HG02981 (cell line): ENCODE data around the gene LRRC4.

Source experiments
- ATAC-seq: cut with Tn5 transposase; IDR thresholded peaks from one replicate; pipeline ENCODE4 v1.9.1; 2021; ENCODE audit warnings: mild to moderate bottlenecking, moderate library complexity; ENCODE audit not compliant: unreplicated experiment

LRRC4 gene

DNA sequence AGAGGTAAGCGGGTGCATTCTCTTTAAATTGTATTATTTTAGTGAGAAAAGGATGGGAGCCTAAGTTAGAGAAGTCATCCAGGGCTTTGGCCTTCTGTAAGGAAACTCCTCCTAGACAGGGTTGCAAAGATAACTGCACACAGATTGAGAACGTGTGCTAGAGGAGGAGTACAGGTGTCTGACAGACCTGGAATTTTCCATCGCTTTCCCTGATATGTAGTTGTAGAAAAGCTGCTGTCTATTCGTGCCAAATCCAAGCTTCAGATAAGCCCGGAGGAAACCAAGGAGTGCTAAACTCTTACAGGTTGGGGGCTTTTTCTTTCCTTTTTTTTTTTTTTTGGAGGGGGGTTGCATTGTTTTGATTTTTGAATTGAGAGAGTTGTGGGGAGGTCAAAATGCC lies 23.1 kb downstream of the LRRC4 start:
- no peak for ATAC-seq

DNA sequence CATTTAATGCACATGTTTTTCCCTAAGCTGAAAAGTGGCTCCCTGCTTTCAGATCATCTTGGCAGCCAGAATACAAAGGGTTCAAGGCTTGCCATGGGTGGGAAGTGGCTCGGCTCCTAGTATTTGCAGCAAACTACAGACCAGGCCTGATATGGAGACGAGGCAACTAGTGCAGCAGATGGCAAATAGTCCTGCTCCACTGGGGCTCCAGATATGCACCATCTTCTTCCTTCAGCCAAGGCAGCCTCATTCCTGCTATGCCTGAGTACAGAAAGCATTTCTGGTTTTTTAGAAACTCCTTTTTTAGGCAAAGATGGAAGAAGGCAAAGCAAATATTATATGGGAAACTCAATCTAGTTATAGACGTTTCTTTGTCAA lies 23.9 kb downstream of the LRRC4 start:
- no peak for ATAC-seq

DNA sequence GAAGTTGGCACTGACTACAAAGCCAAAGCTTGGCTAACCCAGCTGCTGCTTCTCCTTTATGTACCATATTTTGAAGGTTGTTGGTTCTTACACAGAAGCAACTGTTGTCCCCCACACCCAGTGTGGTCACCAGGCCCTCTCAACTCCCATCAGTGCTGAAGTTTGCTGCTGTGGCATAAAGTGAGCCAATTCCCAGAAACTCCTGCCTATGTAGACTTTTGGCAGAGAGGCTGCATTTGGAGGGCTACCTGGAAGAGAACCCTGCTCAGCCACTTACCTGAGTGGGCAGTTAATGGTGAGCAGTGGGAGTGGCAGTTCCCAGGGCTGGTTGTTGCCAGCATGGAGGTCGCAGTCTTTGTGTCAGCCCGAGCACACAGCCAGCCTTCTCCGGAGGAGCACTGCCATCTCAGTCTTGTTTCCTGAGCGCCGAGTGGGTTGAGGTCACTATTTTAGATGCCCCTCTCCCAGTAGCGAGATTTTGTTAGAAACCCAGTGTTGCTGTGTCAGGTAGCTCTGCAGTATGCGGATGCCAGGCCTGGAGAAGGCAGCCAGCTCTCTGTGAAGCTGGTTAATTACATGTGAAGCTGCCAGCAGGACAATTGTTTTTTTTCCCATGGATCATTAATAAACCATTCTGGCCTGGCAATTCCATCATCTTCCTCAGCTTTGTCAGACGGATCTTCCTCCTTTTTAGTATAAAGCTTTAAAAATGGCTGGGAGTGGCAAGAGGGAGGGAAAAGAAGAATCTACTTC lies 24.5 kb downstream of the LRRC4 start:
- ATAC-seq = no peak

DNA sequence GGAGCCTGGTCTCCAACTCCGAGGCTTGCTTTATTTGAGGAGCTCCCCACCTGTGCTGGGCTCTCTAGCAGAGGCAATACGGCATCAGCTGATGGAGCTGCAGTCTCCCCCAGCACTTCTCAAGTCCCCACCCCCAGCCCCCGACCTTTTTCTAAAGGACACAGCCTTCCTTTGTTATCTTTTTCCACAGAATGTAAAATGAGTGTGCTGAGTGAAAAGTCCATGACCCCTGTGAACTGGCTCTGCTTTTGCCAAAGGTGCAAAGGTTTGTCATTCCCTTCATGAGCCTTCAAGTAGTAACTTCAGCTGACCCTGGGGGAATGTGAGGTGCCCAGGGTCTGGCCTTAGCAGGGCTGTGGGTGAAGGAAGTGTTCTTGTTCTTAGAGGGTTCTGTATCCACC lies 25.5 kb downstream of the LRRC4 start:
- ATAC-seq = no peak

DNA sequence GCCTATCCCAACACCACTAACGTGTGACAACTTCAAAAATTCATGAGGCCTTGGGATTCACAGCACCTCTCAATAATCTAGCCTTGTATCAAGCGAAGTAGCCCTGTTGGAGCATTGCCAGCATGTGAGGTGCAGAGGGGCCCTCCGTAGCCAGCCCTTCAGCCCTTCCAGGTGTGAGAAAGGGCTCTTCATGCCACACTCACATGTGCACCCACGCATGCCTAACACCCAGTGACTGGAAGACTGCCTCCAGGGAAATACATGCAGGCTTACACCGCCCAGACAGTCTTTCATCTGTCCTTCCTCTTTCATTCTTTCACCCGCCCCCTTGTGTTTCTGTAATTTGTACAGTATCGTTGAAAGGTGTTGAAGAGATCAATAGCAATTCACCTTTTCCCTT lies 26.1 kb downstream of the LRRC4 start:
- ATAC-seq = no peak

DNA sequence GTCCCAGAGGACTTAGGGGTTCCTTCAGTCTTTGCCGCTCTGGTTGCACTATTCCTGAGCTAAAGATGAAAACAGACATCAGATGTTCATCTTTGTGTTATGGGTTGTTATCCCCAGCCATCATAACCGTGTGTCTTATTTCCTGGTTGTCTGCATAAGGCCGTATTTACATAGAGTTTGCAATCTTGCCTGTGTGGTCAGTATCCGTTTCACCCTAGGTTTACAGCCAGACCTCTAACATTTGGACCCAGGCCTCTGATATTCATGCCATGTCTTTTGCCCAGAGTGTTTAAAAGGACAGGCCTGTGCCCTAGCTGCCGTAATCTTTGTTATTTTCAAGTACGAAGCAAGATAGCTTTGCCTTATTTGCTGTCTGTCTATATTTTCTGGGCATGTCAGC lies 26.6 kb downstream of the LRRC4 start:
- no peak for ATAC-seq

DNA sequence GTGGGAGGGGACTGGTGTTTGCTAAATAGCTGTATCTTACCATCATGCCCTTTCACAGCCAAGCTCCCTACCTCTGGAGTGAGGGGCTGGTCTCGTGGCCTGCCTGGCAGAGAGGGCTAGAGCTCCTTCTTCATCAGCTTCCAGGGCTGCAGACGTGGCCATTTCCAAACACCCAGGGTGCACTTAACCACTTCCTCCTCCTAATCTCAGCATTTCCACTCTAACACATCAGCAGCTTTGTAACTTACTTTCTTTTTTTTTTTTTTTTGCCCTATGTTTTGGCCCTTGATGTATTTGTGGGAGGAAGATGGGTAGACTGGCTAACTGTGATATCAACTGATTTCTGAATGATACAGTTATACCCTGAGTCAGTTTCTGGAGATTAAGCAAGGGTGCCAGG lies 27.4 kb downstream of the LRRC4 start:
- ATAC-seq = no peak

DNA sequence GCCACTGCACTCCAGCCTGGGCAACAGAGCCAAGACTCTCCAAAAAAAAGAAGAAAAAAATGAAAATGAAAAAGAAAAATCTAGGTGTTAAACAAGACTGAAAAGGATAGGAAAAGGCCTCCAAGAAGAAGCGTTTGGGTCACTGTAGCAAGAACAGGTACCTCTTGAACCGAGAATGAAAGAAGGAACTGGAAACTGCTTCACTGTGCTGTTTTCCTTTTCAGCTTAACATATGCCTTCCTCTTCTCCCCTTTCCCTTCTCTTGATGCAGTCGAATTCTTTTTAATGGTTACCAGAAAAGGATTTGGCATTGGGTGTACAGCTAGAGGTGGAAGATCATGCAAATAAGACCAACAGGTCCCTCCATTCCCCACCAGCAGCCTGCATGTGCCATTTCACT lies 28.1 kb downstream of the LRRC4 start:
- ATAC-seq = no peak

DNA sequence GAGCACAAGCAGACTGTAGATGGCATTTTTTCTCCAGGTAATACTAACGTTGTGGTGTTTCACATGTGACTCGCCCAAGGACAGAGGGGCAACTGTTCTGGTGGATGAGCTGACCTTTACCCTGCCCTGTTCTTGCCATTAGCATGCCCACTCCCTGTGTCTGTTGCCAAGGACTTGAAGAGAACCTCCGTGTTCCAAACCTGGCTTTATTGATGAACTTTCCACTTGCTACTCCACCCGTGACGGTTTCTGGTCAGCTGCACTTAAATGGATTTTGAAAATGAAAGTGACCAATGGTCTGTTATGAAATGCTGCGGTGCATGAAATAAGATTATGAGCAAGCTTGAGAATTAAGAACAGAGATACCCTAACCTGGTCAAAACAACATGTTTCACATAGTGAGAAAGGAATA lies 30.4 kb downstream of the LRRC4 start:
- ATAC-seq = peak; percentile 62

DNA sequence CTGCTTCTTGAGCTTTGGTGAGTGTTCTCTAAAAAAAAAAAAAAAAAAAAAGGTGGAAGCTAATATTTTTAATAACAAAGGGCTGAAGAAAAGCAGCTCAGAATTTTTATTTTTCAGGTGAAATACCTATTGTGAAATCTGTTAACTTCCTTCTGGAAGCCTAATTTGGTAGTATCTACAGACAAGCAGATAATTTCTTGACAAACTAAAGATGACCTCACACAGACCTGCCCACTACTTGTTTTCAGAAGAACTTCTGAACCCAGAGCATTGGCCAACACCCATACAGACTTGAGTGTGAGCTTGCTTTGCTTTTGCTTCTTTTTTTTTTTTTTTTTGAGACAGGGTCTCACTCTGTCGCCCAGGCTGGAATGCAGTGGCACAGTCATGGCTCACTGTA lies 31.2 kb downstream of the LRRC4 start:
- ATAC-seq = no peak

DNA sequence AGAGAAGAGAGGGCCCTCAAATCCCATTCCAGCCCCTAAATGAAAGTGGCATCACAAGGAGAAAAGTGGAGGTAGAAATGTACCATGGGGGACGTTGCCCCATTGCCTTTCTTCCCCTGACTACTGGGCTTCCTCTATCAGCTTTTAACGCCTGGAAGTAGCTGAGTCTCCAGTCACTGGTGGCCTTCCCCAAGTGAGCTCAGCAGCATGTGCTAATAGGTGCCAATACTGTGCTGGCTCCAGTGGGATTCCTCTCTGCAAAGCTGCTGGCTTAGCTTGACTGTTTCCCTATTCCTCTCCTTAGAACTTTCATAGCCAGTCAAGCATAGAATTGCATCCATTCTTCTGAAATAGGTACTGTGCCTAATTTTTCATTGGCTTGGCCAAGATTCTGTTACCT lies 32.6 kb downstream of the LRRC4 start:
- ATAC-seq = no peak

DNA sequence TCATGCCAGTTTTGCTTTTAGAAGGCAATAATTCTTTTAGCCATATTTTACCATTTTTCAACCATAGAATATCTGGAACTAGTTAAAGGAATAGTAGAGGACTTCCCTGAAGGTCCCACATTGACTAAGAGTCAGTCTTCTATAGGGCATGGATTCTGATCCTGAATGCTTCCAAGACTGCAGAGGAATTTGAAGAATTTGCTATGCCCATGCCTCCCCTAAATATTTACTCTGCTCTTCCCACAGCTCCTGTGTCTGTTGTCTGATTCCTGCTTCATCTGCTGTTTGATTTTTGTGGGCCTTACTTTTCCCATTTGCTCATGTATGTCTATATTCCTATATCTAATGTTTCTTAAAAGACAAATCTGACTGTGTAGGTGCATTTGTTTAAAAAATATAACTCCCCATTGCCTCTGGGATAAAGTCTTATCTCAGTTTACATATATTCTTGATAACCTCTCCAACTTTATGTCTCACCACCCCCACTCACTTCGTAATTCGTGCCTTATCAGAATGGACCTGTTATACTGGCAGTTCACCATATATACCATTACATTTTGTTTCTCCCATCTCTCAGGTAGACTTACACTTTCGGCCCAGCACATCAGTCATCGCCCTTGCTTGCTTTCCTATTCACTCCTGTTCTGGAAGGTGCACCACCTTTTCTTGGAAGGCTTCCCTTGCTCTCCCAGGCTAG lies 33.9 kb downstream of the LRRC4 start:
- ATAC-seq = no peak

DNA sequence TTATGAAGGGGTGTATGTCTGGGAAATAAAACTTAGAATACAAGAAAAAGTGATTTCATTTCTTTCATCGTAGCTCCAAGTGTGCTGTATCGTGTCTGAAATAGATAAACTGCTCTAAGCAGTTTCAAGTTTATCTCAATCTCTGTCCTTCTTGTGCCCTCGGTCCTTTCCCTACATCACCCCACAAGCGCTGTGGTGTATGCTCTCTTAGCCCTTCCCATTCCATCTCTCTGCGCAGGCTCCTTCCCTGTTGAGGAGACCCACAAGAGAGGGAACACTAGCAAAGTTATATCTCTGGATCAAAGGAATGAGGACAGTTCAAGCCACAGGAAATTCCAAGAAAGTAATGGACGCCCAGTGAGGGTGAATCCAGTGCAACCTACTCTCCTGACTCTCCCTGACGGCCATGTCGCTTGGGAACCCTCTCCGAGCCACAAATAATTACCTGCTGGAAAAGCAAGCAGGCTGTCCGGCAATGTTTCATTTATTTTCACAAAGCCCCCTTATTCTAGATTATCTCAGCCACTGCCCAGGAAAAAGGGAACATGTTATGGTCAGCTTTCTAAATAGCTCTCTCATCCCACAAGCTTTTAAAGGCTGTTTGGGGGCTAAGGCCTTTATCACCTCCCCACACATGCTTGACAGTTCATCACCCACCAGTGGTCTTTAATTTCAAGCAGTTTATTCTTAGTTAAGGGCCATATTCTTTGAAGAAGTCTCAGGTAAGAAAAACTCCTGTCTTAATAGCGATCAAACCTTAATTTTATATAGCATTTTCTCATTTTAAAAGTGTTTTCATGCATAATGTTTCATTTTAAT lies 34.8 kb downstream of the LRRC4 start:
- no peak for ATAC-seq

DNA sequence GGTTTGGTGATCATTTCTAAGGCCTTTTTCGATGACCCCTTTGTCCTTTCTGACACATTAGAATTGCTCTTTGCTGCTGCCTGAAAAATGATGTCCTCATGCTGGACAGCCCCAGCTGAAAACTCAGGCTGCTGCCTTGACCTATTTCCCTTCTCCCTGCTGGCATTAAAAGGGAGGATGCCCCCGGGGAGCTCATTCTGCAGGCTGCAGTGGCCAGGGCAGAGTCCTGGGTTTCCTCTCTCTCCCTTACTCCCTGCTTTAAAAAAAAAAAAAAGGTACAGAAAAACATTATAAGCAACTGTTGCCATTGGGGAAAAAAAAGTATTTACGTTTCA lies 35.4 kb downstream of the LRRC4 start:
- no peak for ATAC-seq

DNA sequence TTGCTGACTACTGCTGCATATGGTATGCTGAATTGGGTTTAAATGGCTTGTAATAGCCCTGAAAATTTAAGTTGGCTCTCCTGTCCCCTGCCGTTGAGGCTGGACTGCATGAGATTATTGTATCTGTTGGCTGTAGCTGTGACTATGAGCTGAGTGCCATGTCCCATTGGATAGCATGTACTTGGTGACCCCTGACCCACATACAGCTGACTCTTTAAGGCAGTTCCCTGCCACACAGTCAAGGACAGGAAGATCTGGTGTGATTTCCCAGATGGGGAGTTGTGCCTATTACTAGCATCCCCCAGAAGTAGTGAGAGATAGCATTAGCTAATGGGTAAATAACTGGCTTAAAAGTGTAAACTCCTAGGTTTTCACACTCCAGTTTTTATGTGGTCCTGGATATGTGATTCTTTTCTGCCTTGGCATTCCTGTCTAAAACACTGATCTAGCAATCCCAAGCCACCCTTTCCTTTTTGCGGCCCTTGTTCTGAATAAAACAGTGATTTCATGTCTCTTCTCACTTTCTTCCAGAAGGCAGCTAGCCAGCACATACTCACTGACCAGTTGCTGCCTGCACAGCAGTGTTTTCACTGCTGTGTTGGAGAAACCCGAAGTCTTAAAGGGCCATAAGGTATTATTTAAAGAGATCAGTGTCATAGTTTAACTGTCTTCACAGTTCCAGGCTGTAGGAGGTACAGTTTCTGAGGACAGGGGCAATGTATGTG lies 35.9 kb downstream of the LRRC4 start:
- no peak for ATAC-seq

DNA sequence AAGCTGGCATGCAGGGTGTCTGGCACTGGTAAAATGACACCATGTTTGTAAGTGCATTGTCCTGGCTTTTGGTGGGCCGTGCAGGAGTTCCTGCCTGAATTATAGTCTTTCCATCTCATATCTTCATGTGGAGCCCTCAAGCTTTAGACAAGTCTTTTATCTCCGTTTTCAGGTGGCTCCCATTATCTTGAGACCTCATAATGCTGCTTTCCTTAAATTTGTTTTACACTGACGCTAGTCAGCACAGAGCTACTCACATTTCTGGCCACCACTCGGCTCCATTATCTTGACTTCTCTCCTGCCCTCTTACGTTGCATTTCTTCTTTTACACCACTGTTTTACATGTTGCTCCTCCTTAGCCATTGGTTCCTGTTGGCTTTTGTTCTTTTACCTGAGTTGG lies 37.2 kb downstream of the LRRC4 start:
- no peak for ATAC-seq

DNA sequence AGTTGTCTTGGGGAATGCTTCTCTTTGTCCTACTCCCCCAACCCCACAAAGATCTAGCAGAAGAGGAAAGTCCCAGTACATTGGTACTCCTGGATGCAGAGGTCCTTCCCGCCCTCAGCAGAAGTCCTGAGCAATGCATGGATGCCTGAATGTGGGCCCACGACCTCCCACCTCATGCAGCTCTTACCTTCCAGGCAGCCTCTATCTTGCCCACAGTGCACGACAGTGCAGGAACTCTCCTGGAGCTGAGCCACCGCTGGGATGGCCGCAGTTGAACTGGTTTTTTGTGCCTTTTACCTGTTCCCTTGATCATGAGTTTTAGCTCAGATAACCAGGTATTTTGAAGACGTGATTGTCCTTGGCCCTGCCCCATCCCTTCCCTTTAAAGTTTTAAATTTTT lies 37.9 kb downstream of the LRRC4 start:
- no peak for ATAC-seq

DNA sequence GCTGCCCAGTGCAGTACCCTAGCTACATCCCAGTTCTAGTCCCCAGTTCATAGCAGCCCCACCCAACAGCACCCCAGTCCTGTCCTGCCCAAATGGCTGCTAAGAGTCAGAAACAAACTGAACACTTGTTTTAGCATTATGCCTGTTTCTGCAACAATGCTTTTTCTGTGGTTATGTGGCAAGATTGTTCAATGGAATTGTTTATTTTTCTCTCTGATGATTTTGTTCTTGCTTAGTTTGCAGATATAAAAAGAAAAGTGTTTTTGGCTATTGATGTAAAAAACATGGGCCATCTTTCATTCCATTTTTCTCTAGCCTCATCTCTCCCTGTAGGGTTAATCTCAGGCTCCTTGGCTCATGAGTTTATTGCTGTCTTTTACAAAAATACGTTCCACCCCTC lies 42.5 kb downstream of the LRRC4 start:
- ATAC-seq = no peak

DNA sequence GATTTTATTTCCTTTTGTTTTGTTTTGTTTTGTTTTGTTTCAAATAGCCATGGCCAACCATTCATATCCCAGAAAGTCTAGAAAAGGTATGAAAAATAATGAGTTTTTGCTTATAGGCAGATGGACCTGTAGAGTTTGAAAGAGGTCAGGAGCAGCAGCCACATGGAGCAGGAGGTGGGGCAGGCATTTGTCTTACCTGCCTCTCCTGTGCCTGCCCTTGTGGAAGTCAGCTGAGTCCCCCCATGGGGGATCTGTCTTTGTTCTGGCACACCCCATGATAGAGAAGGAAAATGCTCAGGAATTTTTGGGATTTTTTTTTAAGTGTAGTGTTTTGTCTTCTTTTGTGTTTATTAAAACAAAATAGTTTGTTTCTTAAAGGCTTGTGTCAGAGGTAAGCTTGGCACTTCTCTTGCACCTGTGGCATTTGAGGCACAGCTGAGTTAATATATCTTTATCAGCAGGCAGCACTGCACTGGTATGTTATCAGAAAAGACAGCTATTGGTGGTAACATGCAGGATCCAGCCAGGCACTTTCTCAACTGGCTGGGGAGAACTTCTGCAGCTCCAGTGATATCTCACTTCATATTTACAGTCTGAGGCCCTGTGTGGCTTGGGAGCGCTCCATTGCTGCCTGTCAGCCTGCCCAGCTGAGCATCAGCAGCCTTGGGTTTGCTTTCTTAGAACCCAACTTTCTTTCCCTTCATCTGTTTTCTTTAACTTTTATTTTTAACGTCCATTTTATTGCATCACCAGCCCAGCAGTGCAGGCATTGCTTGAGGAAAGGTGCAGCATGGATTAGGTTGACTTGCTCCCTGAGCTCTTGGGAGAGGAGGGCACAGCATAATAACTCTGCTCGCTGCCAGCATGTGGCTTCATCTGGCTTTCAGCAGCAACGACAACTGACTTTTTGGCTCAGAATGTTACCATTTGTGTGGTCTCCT lies 44.4 kb downstream of the LRRC4 start:
- ATAC-seq = no peak

DNA sequence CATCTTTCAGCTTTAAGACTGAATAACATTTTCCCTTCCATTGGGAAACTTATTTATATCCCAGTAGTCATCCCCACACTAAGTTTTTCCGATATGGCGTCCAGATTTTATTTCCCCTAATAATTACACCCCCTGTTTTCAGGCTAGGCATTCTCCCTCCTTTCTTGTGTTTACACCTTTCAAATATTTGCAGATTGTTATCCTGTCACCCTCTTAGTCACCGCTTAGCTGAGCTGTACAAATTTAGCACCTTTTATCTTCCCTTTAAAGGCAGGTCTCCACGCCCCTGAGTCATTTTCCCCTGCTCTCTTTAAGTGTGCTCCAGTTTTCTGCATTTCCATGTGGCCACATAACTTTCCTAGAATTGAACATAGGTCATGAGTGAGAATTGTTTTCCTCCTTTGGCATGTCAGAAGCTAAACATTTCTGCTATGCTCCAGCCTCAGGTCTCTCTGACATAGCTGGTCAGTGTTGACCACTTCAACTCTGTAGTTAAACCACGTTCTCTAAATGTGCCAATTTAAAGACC lies 47.4 kb downstream of the LRRC4 start:
- ATAC-seq = no peak
